ENCODE results near the gene TTC38. TPM values are rescaled to one million over a fixed set of nuclear protein-coding genes. Genes with fewer than 3 reads are reported as not detected.
"Not testable (repeated sequence)": the region's sequence is repeated elsewhere in the genome, so short reads cannot be mapped to it uniquely, and the experiment has no call there.

Gene TTC38
- total RNA-seq, 4 donors from 2014 or later, result 49.8 to 116 (median 76.8) TPM

DNA sequence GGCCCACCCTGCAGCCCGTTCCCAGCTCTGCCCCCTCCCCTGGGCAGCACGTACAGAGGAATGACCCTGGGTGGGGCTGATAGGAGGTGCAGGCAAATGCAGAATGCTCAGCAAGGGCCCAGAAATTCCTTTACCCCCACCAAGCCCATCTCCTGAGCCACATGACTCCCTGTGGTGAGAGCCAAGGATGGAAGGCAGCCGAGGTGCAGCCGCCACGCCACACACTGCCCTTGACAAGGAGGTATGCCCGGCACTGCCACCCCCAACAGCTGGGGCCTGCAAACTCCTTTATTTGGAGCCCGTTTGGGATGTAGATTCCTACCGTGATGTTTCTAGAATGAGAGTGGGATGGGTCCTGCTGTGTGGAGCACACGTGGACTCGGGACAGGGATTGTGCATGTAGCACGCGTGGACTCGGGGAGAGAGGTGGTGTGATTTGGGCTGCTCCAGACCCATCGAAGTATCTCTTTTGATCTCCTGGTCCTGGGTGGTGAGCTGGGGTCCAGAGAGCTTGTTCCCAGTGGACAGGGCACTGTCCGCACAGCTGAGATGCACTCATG lies 41.8 kb downstream of the TTC38 start:
- TF ChIP-seq, protein P1, sequence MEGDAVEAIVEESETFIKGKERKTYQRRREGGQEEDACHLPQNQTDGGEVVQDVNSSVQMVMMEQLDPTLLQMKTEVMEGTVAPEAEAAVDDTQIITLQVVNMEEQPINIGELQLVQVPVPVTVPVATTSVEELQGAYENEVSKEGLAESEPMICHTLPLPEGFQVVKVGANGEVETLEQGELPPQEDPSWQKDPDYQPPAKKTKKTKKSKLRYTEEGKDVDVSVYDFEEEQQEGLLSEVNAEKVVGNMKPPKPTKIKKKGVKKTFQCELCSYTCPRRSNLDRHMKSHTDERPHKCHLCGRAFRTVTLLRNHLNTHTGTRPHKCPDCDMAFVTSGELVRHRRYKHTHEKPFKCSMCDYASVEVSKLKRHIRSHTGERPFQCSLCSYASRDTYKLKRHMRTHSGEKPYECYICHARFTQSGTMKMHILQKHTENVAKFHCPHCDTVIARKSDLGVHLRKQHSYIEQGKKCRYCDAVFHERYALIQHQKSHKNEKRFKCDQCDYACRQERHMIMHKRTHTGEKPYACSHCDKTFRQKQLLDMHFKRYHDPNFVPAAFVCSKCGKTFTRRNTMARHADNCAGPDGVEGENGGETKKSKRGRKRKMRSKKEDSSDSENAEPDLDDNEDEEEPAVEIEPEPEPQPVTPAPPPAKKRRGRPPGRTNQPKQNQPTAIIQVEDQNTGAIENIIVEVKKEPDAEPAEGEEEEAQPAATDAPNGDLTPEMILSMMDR (IDR thresholded peaks at IDR 0.05), result no peak
- ATAC-seq (ENCODE audit: low FRiP score) (no peak), DNase-seq (ENCODE audit: low spot score) (no peak)

DNA sequence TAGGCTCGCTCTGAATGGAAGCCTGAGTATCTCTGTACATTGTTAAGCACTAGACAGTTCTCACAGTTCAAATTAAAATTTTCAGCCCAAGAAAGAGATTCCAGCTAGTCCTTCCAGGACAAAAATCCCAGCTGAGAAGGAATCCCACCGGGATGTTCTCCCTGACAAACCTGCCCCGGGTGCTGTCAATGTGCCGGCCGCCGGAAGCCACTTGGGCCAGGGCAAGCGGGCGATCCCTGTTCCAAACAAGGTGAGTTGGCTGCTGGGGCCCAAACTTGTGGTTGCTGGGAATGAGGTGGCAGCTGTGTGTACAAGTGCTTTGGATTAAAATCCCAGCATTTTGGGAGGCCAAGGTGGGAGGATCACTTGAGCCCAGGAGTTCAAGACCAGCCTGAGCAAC lies 44.2 kb downstream of the TTC38 start:
- no peak for ATAC-seq (ENCODE audit: low FRiP score)
- TF ChIP-seq, protein P1 (IDR thresholded peaks at IDR 0.05), result no peak
- no peak for DNase-seq (ENCODE audit: low spot score)

DNA sequence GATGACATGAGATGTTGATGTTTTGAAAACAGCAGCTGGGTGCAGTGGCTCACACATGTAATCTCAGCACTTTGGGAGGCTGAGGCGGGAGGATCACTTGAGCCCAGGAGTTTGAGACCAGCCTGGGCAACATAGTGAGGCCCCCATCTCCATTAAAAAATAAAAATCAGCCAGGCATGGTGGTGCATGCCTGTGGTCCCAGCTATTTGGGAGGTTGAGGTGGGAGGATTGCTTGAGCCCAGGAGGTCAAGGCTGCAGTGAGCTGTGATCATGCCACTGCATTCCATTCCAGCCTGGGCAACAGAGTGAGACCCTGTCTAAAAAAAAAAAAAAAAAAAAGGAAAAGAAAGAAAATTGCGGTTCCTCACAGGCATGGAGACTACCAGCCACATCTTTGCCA lies 45.0 kb downstream of the TTC38 start:
- DNase-seq (ENCODE audit: low spot score); ATAC-seq (ENCODE audit: low FRiP score): not testable (repeated sequence)

DNA sequence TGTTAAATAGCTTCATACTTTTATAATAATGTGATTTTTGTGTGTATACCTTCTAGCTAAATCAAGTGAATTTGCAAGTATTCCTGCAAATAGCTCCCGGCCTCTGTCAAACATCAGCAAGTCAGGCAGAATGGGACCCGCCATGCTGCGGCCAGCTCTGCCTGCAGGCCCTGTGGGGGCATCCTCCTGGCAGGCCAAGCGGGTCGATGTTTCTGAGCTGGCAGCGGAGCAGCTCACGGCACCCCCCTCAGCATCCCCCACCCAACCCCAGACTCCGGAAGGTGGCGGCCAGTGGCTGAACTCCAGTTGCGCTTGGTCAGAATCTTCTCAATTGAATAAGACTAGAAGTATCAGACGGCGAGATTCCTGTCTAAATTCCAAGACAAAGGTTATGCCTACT lies 48.2 kb downstream of the TTC38 start:
- ATAC-seq (ENCODE audit: low FRiP score) (no peak), DNase-seq (ENCODE audit: low spot score) (no peak)
- TF ChIP-seq, protein P1 (IDR thresholded peaks at IDR 0.05), result no peak

DNA sequence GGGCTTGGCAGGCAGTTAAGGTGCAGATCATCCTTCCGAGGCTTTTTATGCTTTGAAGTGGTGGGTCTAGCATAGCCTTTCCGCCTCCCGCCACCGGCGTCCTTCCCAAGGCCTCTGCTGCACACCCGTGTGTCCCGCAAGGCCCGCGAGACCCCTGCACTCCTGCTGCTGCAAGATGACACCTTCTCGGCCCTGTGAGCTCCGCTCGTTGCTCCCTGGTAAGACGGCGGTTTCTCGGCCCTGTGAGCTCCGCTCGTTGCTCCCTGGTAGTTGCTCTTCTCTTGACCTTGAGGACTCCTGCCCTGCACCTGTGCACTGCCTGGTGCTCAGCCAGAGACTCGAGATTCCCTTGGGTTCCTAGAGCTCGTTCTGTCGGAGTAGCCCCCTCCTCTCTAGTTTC lies 49.8 kb downstream of the TTC38 start:
- no peak for ATAC-seq (ENCODE audit: low FRiP score)
- TF ChIP-seq, protein P1 (IDR thresholded peaks at IDR 0.05), result no peak
- DNase-seq (ENCODE audit: low spot score), result no peak

DNA sequence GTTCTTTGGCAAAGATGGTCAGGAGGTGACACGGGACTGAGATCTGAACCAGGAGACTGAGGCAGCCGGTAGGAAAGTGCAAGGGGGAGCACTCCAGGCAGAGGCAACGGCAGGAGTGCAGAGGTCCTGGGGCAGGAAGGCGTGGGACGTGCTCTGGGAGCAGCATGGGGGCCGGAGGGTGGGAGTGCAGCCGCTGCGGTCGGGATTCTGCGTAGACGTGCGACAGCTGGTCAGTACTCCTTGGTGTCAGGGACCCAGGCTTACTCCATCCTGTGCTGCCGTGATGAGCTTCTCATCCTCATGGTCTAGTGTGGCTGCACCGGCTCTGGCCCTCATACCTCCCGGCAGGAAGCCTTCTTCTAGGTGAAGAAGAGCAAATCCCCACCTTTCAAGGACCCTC lies 50.8 kb downstream of the TTC38 start:
- TF ChIP-seq, protein P1 (IDR thresholded peaks at IDR 0.05), result no peak
- ATAC-seq (ENCODE audit: low FRiP score), result no peak
- no peak for DNase-seq (ENCODE audit: low spot score)

DNA sequence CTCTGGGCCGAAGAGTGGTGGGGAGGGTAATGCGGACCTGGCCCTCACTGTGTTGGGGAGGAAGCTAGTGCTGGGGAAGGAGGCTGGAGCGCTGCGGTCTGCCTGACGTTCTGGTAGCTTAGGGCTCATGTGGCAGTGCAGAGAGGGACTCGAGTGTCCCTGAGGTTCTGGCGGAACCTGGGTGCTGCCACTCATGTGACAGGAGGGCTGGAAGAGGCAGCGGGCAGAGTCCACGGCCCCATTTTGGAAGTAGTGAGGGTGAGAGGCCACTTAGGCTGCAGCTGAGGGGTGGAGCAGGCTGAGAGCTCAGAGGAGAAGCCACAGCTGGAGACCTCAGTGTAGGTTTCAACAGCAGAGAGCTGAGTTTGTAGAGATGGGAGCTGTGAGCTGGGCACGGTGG lies 51.5 kb downstream of the TTC38 start:
- DNase-seq (ENCODE audit: low spot score) (no peak), ATAC-seq (ENCODE audit: low FRiP score) (no peak)
- TF ChIP-seq, protein P1 (IDR thresholded peaks at IDR 0.05), result no peak
